H1 (cell line): ENCODE data around the gene SEMA3E. TPM values are rescaled to one million over a fixed set of nuclear protein-coding genes. Genes with fewer than 3 reads are reported as not detected.

Experiments
- CTCF ChIA-PET: fragments of 300-600 bp; sonication (Branson Sonifier 250); formaldehyde crosslinking; loops from one replicate; lab custom pipeline; 2021; ENCODE audit not compliant: partially characterized antibody; lab: Charles Lee
- POLR2A ChIA-PET: fragments of 300-600 bp; sonication (Branson Sonifier 250); formaldehyde crosslinking; loops from one replicate; lab custom pipeline; 2021; ENCODE audit warnings: inconsistent platforms; ENCODE audit not compliant: partially characterized antibody; lab: Charles Lee
- DNase-seq, 2 experiments: peaks; one replicate each; pipeline versions ENCODE4 v3.0.0 to v3.0.0-alpha.2; 2010 to 2022; ENCODE audit warnings: low spot score in 2 of 2, low read depth in 1 of 2, mixed read lengths in 1 of 2
- FAIRE-seq: peaks from 2 replicates; lab custom pipeline; 2011; peaks lifted over from hg19 to GRCh38; lab: Jason Lieb, UNC
- H2AFZ ChIP-seq: 2 replicates; pipeline ENCODE4 v1.8.1; 2012; ENCODE audit warnings: low read length, inconsistent platforms
- H2AK5ac ChIP-seq: 2 replicates; pipeline ENCODE4 v1.6.1; 2013; ENCODE audit warnings: low read depth, low read length
- H2BK120ac ChIP-seq: replicated peaks from 2 replicates; pipeline ENCODE3; 2013; ENCODE audit warnings: low read depth, low read length, inconsistent platforms
- H2BK12ac ChIP-seq: 2 replicates; pipeline ENCODE4 v1.6.1; 2013; ENCODE audit warnings: low read depth, low read length
- H2BK15ac ChIP-seq: 2 replicates; pipeline ENCODE4 v1.6.1; 2013; ENCODE audit warnings: low read length
- H2BK20ac ChIP-seq: 2 replicates; pipeline ENCODE4 v1.6.1; 2013; ENCODE audit warnings: low read length
- H2BK5ac ChIP-seq: 2 replicates; pipeline ENCODE4 v1.6.1; 2013; ENCODE audit warnings: low read depth, low read length
- H3K14ac ChIP-seq: 2 replicates; pipeline ENCODE4 v1.6.1; 2013; ENCODE audit warnings: inconsistent platforms; ENCODE audit not compliant: insufficient read length
- H3K18ac ChIP-seq: 2 replicates; pipeline ENCODE4 v1.6.1; 2013; ENCODE audit warnings: low read length; ENCODE audit errors: extremely low read depth
- H3K23ac ChIP-seq: 2 replicates; pipeline ENCODE4 v1.6.1; 2013; ENCODE audit warnings: inconsistent platforms; ENCODE audit not compliant: insufficient read length
- H3K23me2 ChIP-seq: 2 replicates; pipeline ENCODE4 v1.6.1; 2013; ENCODE audit warnings: low read depth, low read length
- H3K27ac ChIP-seq: 2 replicates; pipeline ENCODE4 v1.6.1; 2011; ENCODE audit warnings: low read depth, low read length, inconsistent platforms
- H3K27me3 ChIP-seq, 4 experiments: replicated peaks in 1 of 4; 1 replicate in 1 of 4; 2 replicates in 3 of 4; pipeline versions ENCODE4 v1.6.1 to v1.8.1; 2011 to 2013; ENCODE audit warnings: low read length in 3 of 4, mild to moderate bottlenecking in 3 of 4, inconsistent platforms in 2 of 4, mixed read lengths in 2 of 4, moderate library complexity in 1 of 4; ENCODE audit not compliant: control insufficient read depth in 3 of 4, insufficient read depth in 3 of 4; ENCODE audit errors: extremely low read depth in 1 of 4
- H3K36me3 ChIP-seq, 4 experiments: 2 replicates each; pipeline versions ENCODE4 v1.6.1 to v1.8.1; 2011 to 2013; ENCODE audit warnings: mild to moderate bottlenecking in 4 of 4, low read length in 3 of 4, moderate library complexity in 2 of 4, control low read depth in 1 of 4, inconsistent platforms in 1 of 4; ENCODE audit not compliant: insufficient read depth in 4 of 4, control insufficient read depth in 2 of 4
- H3K4ac ChIP-seq: replicated peaks from 2 replicates; pipeline ENCODE3; 2013; ENCODE audit warnings: low read length, low read depth, mixed read lengths, inconsistent platforms; ENCODE audit not compliant: insufficient read length
- H3K4me1 ChIP-seq, 4 experiments: replicated peaks in 1 of 4; 1 replicate in 1 of 4; 2 replicates in 3 of 4; pipeline versions ENCODE4 v1.6.1 to v1.8.1; 2011 to 2013; ENCODE audit warnings: low read length in 3 of 4, inconsistent platforms in 2 of 4, mixed read lengths in 1 of 4; ENCODE audit not compliant: insufficient read depth in 4 of 4, control insufficient read depth in 3 of 4
- H3K4me2 ChIP-seq, 2 experiments: 2 replicates each; pipeline versions ENCODE4 v1.6.1 to v1.8.1; 2011 to 2013; ENCODE audit warnings: low read depth in 2 of 2, low read length in 2 of 2, control low read depth in 1 of 2, inconsistent platforms in 1 of 2, mild to moderate bottlenecking in 1 of 2; ENCODE audit not compliant: insufficient read depth in 1 of 2
- H3K4me3 ChIP-seq, 4 experiments: fragments of 200-600, 300-600 bp in 1 of 4; sonication (generic), shearing (Covaris generic), sonication (Bioruptor Twin) in 1 of 4; 2 replicates each; pipeline versions ENCODE4 v1.5.1 to v1.8.1; 2011 to 2016; ENCODE audit warnings: low read length in 4 of 4, low read depth in 3 of 4, control low read depth in 2 of 4, inconsistent platforms in 2 of 4, mild to moderate bottlenecking in 2 of 4, mixed read lengths in 1 of 4, moderate library complexity in 1 of 4; ENCODE audit not compliant: insufficient read depth in 2 of 4; ENCODE audit errors: extremely low read depth in 1 of 4
- H3K56ac ChIP-seq: replicated peaks from 2 replicates; pipeline ENCODE3; 2013; ENCODE audit warnings: low read depth, mild to moderate bottlenecking, mixed read lengths, low read length, inconsistent platforms; ENCODE audit not compliant: insufficient read length
- H3K79me1 ChIP-seq: 2 replicates; pipeline ENCODE4 v1.6.1; 2013; ENCODE audit warnings: low read depth, low read length, control low read depth
- H3K79me2 ChIP-seq, 2 experiments: 2 replicates each; pipeline versions ENCODE4 v1.6.1 to v1.8.1; 2012 to 2013; ENCODE audit warnings: low read length in 2 of 2, mild to moderate bottlenecking in 2 of 2, inconsistent platforms in 1 of 2; ENCODE audit not compliant: insufficient read depth in 2 of 2, control insufficient read depth in 1 of 2
- H3K9ac ChIP-seq, 4 experiments: replicated peaks in 1 of 4; 1 replicate in 1 of 4; 2 replicates in 3 of 4; pipeline versions ENCODE4 v1.6.1 to v1.8.1; 2011 to 2013; ENCODE audit warnings: low read depth in 3 of 4, low read length in 3 of 4, control low read depth in 2 of 4, mild to moderate bottlenecking in 2 of 4, moderate library complexity in 2 of 4, inconsistent platforms in 1 of 4; ENCODE audit errors: extremely low read depth in 1 of 4
- H3K9me3 ChIP-seq, 2 experiments: 2 replicates each; pipeline versions ENCODE4 v1.6.1 to v1.8.1; 2012 to 2013; ENCODE audit warnings: mild to moderate bottlenecking in 2 of 2, moderate library complexity in 2 of 2, control low read depth in 1 of 2, inconsistent platforms in 1 of 2, low read depth in 1 of 2, low read length in 1 of 2, mixed read lengths in 1 of 2; ENCODE audit not compliant: insufficient read depth in 2 of 2
- H4K20me1 ChIP-seq, 2 experiments: replicated peaks in 1 of 2; 2 replicates each; pipeline versions ENCODE3 to v1.8.1; 2011 to 2013; ENCODE audit warnings: inconsistent platforms in 2 of 2, low read length in 2 of 2, mild to moderate bottlenecking in 1 of 2; ENCODE audit not compliant: insufficient read depth in 2 of 2, control insufficient read depth in 1 of 2
- H4K5ac ChIP-seq: 2 replicates; pipeline ENCODE4 v1.6.1; 2013; ENCODE audit warnings: low read length, low read depth, mixed read lengths, inconsistent platforms; ENCODE audit not compliant: insufficient read length
- H4K8ac ChIP-seq: 2 replicates; pipeline ENCODE4 v1.8.0; 2013; ENCODE audit warnings: mild to moderate bottlenecking, moderate library complexity, low read length, inconsistent platforms; ENCODE audit not compliant: insufficient read depth; ENCODE audit errors: extremely low read depth
- H4K91ac ChIP-seq: replicated peaks from 2 replicates; pipeline ENCODE3; 2013; ENCODE audit warnings: low read length, mixed read lengths, inconsistent platforms; ENCODE audit not compliant: insufficient read length
- EP300 ChIP-seq, 2 experiments: IDR thresholded peaks; 1 replicate in 1 of 2; 2 replicates in 1 of 2; pipeline ENCODE4 v1.6.1; 2011 to 2012; ENCODE audit warnings: low read depth in 2 of 2, low read length in 2 of 2, mild to moderate bottlenecking in 2 of 2, borderline replicate concordance in 1 of 2, inconsistent platforms in 1 of 2, moderate library complexity in 1 of 2
- HDAC2 ChIP-seq, 2 experiments: fragments of 300-600 bp in 1 of 2; sonication (generic) in 1 of 2; IDR thresholded peaks; 2 replicates each; pipeline ENCODE4 v1.6.1; 2011 to 2012; ENCODE audit warnings: low read depth in 2 of 2, low read length in 2 of 2, mild to moderate bottlenecking in 2 of 2, moderate library complexity in 2 of 2, borderline replicate concordance in 1 of 2, inconsistent platforms in 1 of 2
- JUND ChIP-seq: IDR thresholded peaks from 2 replicates; pipeline ENCODE4 v1.6.1; 2011; ENCODE audit warnings: mild to moderate bottlenecking, improper control_type of control experiment, low read length
- TEAD4 ChIP-seq: IDR thresholded peaks from 2 replicates; pipeline ENCODE4 v1.6.1; 2012; ENCODE audit warnings: low read depth, low read length, inconsistent platforms, mixed read lengths
- WGBS, 2 experiments: shearing (Covaris generic) in 1 of 2; methylation state at CpG; one replicate each; pipeline versions ENCODE4 v1.1.6 to v1.1.7; 2013 to 2015; ENCODE audit warnings: low lambda C conversion rate in 2 of 2, mixed read lengths in 2 of 2, inconsistent platforms in 1 of 2, low coverage in 1 of 2, missing lambda C conversion rate in 1 of 2; ENCODE audit not compliant: insufficient replicate concordance in 2 of 2, insufficient coverage in 1 of 2, insufficient read length in 1 of 2; ENCODE audit errors: extremely low coverage in 1 of 2, missing lambda C conversion rate in 1 of 2; 5-methylcytosine and 5-hydroxymethylcytosine counted together
- polyA plus RNA-seq, 7 experiments: library from polyadenylated mRNA; depleted of rRNA in 3 of 7; stranded (reverse) in 5 of 7; unstranded in 2 of 7; fragments of >200 nt in 5 of 7; fragments of 200-250 nt in 2 of 7; gene quantifications; 1 replicate in 5 of 7; 2 replicates in 1 of 7; 4 replicates in 1 of 7; pipeline versions ENCODE4 v1.2.1 to v1.2.3, GENCODE V29; 2011 to 2013; ENCODE audit warnings: missing spikeins in 2 of 7, mixed read lengths in 2 of 7
- total RNA-seq: library from RNA; stranded (reverse); fragmentation: NEBNext Ultra II Directional; extraction: Animal tissue kit (Norgen Biotek cat#: 25700); gene quantifications from 2 replicates; pipeline ENCODE4 v1.2.1, GENCODE V29; 2021
- TF ChIP-seq, protein P1 (sequence below): IDR thresholded peaks from 2 replicates; pipeline ENCODE4 v1.6.1; 2011; ENCODE audit warnings: low read depth, mild to moderate bottlenecking, low read length; ENCODE audit not compliant: insufficient read depth
- TF ChIP-seq, protein P2 (sequence below): IDR thresholded peaks from 2 replicates; pipeline ENCODE4 v1.6.1; 2012; ENCODE audit warnings: inconsistent platforms

Gene SEMA3E
- total and polyA plus RNA-seq, 2 of the 8 experiments (the other 6 are each of a cell fraction or from before 2014, with no cell fraction given) = 0.93 to 0.94 TPM

DNA sequence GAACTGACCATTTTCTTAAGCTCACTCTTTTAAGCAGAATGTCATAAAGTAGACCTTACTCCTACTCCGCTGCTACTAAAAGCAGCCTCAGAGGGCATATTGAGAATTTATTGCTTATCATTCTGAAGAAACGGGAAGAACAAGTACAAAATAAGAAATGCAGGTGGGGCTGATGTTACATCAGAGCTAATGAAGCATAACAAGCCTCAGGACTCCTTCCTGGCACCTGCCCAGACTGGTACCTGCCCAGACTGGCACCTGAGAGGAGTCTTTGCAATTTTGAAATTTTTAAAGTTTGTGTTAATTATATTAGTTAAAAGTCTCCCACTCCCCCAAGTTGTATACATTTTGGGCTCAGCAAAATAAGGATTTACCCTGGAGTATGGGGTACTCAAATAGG is 162.4 kb downstream of the SEMA3E start:
- H3K9me3 ChIP-seq = no peaks in the 10 kb centered on the region
- no peaks in the 10 kb centered on the region for H3K79me1 ChIP-seq
- no peak overlapping the region for H3K4ac ChIP-seq
- no peak overlapping the region for H3K4me2 ChIP-seq
- H2BK5ac ChIP-seq = no peak overlapping the region
- no peak overlapping the region for H2BK12ac ChIP-seq
- H4K20me1 ChIP-seq = no peaks in the 10 kb centered on the region
- H4K8ac ChIP-seq = no peak overlapping the region
- no peak overlapping the region for H3K56ac ChIP-seq
- no peak overlapping the region for H2BK15ac ChIP-seq
- H4K91ac ChIP-seq = no peak overlapping the region
- H3K79me2 ChIP-seq = no peaks in the 10 kb centered on the region
- FAIRE-seq (no peak), DNase-seq (no peak)
- no peak overlapping the region for H3K23ac ChIP-seq
- no peak overlapping the region for H2AFZ ChIP-seq
- H3K4me1 ChIP-seq = no peaks in the 10 kb centered on the region
- H2BK20ac ChIP-seq = no peak overlapping the region
- H2AK5ac ChIP-seq = no peak overlapping the region
- 91% methylated on average over 2 of the region's 2 CpGs; no CpG with 5 or more reads in 1 of the 2 experiments for WGBS, 2 experiments
- H2BK120ac ChIP-seq = no peak overlapping the region
- CTCF ChIA-PET = interaction anchor here (1.1 to 5.1 kb wide), 6 partner anchors 10 to 92 kb away, joined by 3 to 28 read pairs (median 4); no protein-coding TSS in a partner anchor
- H3K4me3 ChIP-seq = no peak overlapping the region
- no peaks in the 10 kb centered on the region; the same call in none of the 2 replicates for H3K23me2 ChIP-seq
- POLR2A ChIA-PET = interaction anchor here (0.9 to 6.5 kb wide), 5 partner anchors 9 to 20 kb away, joined by 3 to 47 read pairs (median 3); no protein-coding TSS in a partner anchor
- no peaks in the 10 kb centered on the region for H3K36me3 ChIP-seq
- TF ChIP-seq, protein P1, sequence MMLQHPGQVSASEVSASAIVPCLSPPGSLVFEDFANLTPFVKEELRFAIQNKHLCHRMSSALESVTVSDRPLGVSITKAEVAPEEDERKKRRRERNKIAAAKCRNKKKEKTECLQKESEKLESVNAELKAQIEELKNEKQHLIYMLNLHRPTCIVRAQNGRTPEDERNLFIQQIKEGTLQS = no peak
- TF ChIP-seq JUND (no peak), EP300 (IDR thresholded peaks at IDR 0.05; ENCODE audit: borderline replicate concordance in 1 of 2, low read depth in 2 of 2, low read length in 2 of 2) (no peak), TEAD4 (no peak), HDAC2 (IDR thresholded peaks at IDR 0.05; ENCODE audit: borderline replicate concordance in 1 of 2, low read depth in 2 of 2, low read length in 2 of 2) (no peak)
- TF ChIP-seq, protein P2, sequence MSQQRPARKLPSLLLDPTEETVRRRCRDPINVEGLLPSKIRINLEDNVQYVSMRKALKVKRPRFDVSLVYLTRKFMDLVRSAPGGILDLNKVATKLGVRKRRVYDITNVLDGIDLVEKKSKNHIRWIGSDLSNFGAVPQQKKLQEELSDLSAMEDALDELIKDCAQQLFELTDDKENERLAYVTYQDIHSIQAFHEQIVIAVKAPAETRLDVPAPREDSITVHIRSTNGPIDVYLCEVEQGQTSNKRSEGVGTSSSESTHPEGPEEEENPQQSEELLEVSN = no peak
- no peak overlapping the region for H3K14ac ChIP-seq
- no peak overlapping the region for H3K18ac ChIP-seq
- no peak overlapping the region for H4K5ac ChIP-seq
- no peaks in the 10 kb centered on the region for H3K27me3 ChIP-seq
- H3K27ac ChIP-seq = no peak overlapping the region
- H3K9ac ChIP-seq = no peak overlapping the region
